ENCODE data around the gene TBATA.
"Not testable (repeated sequence)": the region's sequence is repeated elsewhere in the genome, so short reads cannot be mapped to it uniquely, and the experiment has no call there.

Gene TBATA

DNA sequence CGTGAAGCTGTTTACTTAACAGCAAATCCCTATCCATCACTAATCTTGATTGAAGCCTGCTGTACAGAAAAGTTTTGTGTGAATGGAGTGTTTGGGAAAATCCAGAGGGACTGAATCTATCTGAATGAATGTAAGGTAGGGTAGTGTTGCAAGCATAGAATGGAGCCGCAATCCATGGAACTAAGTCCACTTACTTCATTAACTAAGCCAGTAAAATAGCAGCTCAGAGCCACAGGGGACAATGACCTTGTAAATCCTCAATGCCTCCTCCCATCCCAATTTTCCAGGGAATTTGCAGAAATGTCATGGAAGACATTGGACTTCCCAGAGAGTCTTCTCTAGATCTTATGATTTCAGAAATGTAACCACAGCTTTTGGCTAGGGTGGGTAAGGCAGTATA is 15.2 kb downstream of the TBATA start:
- H3K4me1 ChIP-seq (ENCODE audit: control insufficient read depth, insufficient read depth, low read length), result no peaks in the 10 kb centered on the region
- no peak overlapping the region for H3K27ac ChIP-seq (ENCODE audit: low read depth, low read length)
- H3K36me3 ChIP-seq (ENCODE audit: control insufficient read depth, insufficient read depth, low read length), result no peaks in the 10 kb centered on the region
- peaks cover 10% of the 10 kb centered on the region for H3K9me3 ChIP-seq (ENCODE audit: control insufficient read depth, insufficient read depth, low read length)
- no peak overlapping the region for H3K9ac ChIP-seq (ENCODE audit: low read depth, low read length)
- H3K27me3 ChIP-seq (ENCODE audit: control insufficient read depth, insufficient read depth, low read length), result no peaks in the 10 kb centered on the region
- H3K4me3 ChIP-seq (ENCODE audit: low read depth, low read length), result no peak overlapping the region

DNA sequence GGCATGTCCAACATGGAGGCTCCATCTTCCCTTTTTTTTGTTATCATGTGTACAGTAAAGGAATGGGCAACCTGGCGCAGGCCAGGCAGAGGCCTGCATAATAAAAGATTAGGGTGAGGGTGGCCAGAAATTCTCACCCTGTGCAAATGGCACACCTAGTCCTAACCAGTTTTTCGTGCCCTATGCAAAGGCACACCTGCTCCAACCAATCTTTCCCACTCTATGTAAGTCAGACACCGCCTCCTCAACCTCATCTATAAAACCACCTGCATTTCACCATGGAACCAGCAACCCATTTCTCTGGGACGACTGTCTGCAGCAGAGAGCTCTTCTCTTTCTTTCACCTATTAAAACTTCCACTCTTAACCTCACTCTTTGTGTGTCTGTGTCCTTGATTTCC is 16.1 kb downstream of the TBATA start:
- H3K36me3 ChIP-seq (ENCODE audit: control insufficient read depth, insufficient read depth, low read length), result no peaks in the 10 kb centered on the region
- no peak overlapping the region for H3K9ac ChIP-seq (ENCODE audit: low read depth, low read length)
- H3K27ac ChIP-seq (ENCODE audit: low read depth, low read length), result no peak overlapping the region
- peaks cover 10% of the 10 kb centered on the region for H3K9me3 ChIP-seq (ENCODE audit: control insufficient read depth, insufficient read depth, low read length)
- H3K4me3 ChIP-seq (ENCODE audit: low read depth, low read length), result no peak overlapping the region
- H3K4me1 ChIP-seq (ENCODE audit: control insufficient read depth, insufficient read depth, low read length), result no peaks in the 10 kb centered on the region
- no peaks in the 10 kb centered on the region for H3K27me3 ChIP-seq (ENCODE audit: control insufficient read depth, insufficient read depth, low read length)

GRCh38 chr10:70768026-70768685 is 17.0 kb downstream of the TBATA start:
- not testable (repeated sequence) for H3K27me3 ChIP-seq (ENCODE audit: control insufficient read depth, insufficient read depth, low read length); H3K4me3 ChIP-seq (ENCODE audit: low read depth, low read length); H3K9me3 ChIP-seq (ENCODE audit: control insufficient read depth, insufficient read depth, low read length); H3K27ac ChIP-seq (ENCODE audit: low read depth, low read length); H3K9ac ChIP-seq (ENCODE audit: low read depth, low read length); H3K4me1 ChIP-seq (ENCODE audit: control insufficient read depth, insufficient read depth, low read length); H3K36me3 ChIP-seq (ENCODE audit: control insufficient read depth, insufficient read depth, low read length)

DNA sequence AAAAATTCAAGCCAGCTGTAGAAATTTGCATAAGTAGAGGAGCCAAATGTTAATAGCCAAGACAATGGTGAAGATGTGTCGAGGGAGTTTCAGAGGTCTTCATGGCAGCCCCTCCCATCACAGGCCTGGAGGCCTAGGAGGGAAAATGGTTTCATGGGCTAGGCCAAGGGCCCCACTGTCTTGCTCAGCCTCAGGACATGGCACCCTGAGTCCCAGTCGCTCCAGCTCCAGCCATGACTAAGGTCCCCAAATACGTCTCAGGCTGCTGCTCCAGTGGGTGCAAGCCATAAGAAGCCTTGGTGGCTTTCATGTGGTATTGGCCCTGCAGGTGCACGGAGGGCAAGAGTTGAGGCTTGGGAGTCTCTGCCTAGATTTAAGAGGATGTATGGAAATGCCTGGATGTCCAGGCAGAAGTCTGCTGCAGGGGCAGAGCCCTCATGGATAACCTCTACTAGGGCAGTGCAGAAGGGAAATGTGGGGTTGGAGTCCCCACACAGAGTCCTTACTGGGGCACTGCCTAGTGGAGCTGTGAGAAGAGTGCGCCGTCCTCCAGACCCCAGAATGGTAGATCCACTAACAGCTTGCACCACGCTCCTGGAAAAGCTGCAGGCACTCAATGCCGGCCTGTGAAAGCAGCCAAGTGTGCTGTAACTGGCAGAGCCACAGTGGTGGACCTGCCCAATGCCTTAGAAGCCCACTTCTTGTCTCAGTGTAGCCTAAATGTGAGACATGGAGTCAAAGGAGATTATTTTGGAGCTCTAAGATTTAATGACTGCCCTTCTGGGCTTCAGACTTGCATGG is 19.2 kb downstream of the TBATA start:
- H3K27ac ChIP-seq (ENCODE audit: low read depth, low read length), result no peak overlapping the region

GRCh38 chr10:70763567-70763966 is 21.6 kb downstream of the TBATA start:
- Histone ChIP-seq H3K36me3 (ENCODE audit: control insufficient read depth, insufficient read depth, low read length) (no peaks in the 10 kb centered on the region), H3K4me3 (ENCODE audit: low read depth, low read length) (no peak overlapping the region), H3K4me1 (ENCODE audit: control insufficient read depth, insufficient read depth, low read length) (peaks cover 17% of the 10 kb centered on the region), H3K9ac (ENCODE audit: low read depth, low read length) (no peak overlapping the region), H3K9me3 (ENCODE audit: control insufficient read depth, insufficient read depth, low read length) (peaks cover 10% of the 10 kb centered on the region), H3K27me3 (ENCODE audit: control insufficient read depth, insufficient read depth, low read length) (no peaks in the 10 kb centered on the region), H3K27ac (ENCODE audit: low read depth, low read length) (no peak overlapping the region)

More for the DNA sequence above, 19.2 kb downstream of the TBATA start:
- no peaks in the 10 kb centered on the region for H3K36me3 ChIP-seq (ENCODE audit: control insufficient read depth, insufficient read depth, low read length)
- no peaks in the 10 kb centered on the region for H3K27me3 ChIP-seq (ENCODE audit: control insufficient read depth, insufficient read depth, low read length)
- H3K4me3 ChIP-seq (ENCODE audit: low read depth, low read length), result no peak overlapping the region
- H3K9me3 ChIP-seq (ENCODE audit: control insufficient read depth, insufficient read depth, low read length), result peaks cover 10% of the 10 kb centered on the region
- H3K9ac ChIP-seq (ENCODE audit: low read depth, low read length), result no peak overlapping the region
- H3K4me1 ChIP-seq (ENCODE audit: control insufficient read depth, insufficient read depth, low read length), result peaks cover 4% of the 10 kb centered on the region; the same call in 1 of the 2 replicates

DNA sequence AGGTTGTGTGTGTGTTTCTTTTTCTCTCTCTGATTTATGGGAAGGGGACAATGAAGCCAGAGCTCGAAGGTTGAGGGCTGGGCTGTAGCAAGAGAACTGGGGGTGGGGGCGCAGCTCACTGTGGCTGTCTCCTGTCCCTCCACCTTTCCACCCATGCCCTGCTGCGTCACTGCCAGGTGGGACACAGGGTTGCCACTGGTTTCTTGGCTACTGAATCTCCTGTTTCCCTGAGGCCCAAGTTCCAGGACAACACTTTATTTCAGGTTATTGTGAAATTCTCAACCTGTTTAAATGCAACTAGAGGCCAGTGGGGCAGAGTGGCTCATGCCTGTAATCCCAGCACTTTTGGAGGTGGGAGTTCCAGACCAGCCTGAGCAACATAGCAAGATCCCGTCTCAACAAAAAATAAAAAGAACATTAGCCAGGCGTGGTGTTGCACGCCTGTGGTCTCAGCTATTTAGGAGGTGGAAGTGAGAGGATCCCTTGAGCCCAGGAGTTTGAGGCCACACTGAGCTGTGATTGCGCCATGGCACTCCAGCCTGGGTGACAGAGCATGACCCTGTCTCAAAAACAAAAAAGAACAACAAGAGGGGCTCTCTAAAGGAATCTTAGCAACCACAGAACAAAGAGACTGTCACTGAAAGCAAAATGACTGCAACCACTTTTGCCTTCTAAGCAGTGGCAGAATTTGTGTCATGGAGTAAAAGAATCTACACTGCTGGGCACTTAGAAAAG is 22.6 kb downstream of the TBATA start:
- H3K9ac ChIP-seq (ENCODE audit: low read depth, low read length), result no peak overlapping the region
- H3K4me3 ChIP-seq (ENCODE audit: low read depth, low read length), result no peak overlapping the region
- H3K36me3 ChIP-seq (ENCODE audit: control insufficient read depth, insufficient read depth, low read length), result no peaks in the 10 kb centered on the region
- peaks cover 17% of the 10 kb centered on the region for H3K4me1 ChIP-seq (ENCODE audit: control insufficient read depth, insufficient read depth, low read length)
- no peak overlapping the region for H3K27ac ChIP-seq (ENCODE audit: low read depth, low read length)
- no peaks in the 10 kb centered on the region for H3K27me3 ChIP-seq (ENCODE audit: control insufficient read depth, insufficient read depth, low read length)
- H3K9me3 ChIP-seq (ENCODE audit: control insufficient read depth, insufficient read depth, low read length), result peaks cover 10% of the 10 kb centered on the region

DNA sequence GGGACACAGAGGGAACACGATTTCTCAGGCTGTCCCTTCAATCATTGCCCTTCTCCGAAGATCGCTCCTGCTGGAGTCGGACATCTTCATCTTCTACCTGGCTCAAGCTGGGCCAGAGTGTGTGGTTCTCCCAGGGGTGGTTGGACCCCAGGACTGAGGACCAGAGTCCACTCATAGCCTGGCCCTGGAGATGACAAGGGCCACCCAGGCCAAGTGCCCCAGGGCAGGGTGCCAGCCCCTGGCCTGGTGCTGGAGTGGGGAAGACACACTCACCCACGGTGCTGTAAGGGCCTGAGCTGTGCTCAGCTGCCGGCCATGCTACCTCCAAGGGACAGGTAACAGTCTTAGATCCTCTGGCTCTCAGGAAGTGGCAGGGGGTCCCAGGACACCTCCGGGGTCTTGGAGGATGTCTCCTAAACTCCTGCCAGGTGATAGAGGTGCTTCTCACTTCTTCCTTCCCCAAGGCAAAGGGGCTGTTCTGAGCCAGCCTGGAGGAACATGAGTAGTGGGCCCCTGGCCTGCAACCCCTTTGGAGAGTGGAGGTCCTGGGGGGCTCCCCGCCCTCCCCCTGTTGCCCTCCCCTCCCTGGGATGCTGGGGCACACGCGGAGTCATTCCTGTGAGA is 23.3 kb downstream of the TBATA start:
- Histone ChIP-seq H3K9me3 (ENCODE audit: control insufficient read depth, insufficient read depth, low read length) (peaks cover 10% of the 10 kb centered on the region), H3K9ac (ENCODE audit: low read depth, low read length) (no peak overlapping the region), H3K36me3 (ENCODE audit: control insufficient read depth, insufficient read depth, low read length) (no peaks in the 10 kb centered on the region), H3K4me1 (ENCODE audit: control insufficient read depth, insufficient read depth, low read length) (peaks cover 17% of the 10 kb centered on the region), H3K4me3 (ENCODE audit: low read depth, low read length) (no peak overlapping the region), H3K27me3 (ENCODE audit: control insufficient read depth, insufficient read depth, low read length) (no peaks in the 10 kb centered on the region), H3K27ac (ENCODE audit: low read depth, low read length) (no peak overlapping the region)

GRCh38 chr10:70761031-70761601 is 24.1 kb downstream of the TBATA start:
- Histone ChIP-seq H3K27me3 (ENCODE audit: control insufficient read depth, insufficient read depth, low read length) (no peaks in the 10 kb centered on the region), H3K27ac (ENCODE audit: low read depth, low read length) (no peak overlapping the region), H3K4me1 (ENCODE audit: control insufficient read depth, insufficient read depth, low read length) (peaks cover 17% of the 10 kb centered on the region), H3K36me3 (ENCODE audit: control insufficient read depth, insufficient read depth, low read length) (no peaks in the 10 kb centered on the region), H3K9me3 (ENCODE audit: control insufficient read depth, insufficient read depth, low read length) (peaks cover 6% of the 10 kb centered on the region), H3K4me3 (ENCODE audit: low read depth, low read length) (no peak overlapping the region), H3K9ac (ENCODE audit: low read depth, low read length) (no peak overlapping the region)

DNA sequence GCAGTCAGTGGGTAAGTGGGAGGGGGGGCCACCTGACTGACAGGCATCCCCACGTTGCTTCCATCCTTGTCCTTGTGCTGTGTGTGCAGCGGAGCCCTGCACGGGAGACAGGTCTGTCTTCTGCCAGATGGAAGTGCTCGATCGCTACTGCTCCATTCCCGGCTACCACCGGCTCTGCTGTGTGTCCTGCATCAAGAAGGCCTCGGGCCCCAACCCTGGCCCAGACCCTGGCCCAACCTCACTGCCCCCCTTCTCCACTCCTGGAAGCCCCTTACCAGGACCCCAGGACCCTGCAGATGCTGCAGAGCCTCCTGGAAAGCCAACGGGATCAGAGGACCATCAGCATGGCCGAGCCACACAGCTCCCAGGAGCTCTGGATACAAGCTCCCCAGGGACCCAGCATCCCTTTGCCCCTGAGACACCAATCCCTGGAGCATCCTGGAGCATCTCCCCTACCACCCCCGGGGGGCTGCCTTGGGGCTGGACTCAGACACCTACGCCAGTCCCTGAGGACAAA is 24.8 kb downstream of the TBATA start:
- H3K9ac ChIP-seq (ENCODE audit: low read depth, low read length), result no peak overlapping the region

DNA sequence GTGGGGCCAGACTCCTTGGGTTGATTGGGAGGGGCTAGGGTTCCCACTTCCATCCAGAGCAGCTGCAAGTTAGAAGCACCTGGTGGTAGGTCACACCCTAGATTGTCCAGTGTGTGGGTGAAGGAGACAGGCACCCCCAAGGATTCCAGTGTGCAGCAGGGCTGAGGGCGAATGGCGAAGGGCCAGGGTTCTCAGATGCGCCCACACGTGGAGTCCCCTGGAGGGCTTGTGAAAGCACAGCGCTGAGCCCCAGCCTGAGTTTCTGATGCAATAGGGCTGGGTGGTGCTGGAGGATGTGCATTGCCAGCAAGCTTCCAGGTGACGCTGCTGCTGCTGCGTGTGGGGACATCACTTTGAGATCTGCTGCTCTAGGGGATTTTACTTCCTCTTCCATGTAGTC is 25.4 kb downstream of the TBATA start:
- H3K9ac ChIP-seq (ENCODE audit: low read depth, low read length), result no peak overlapping the region
- no peaks in the 10 kb centered on the region for H3K27me3 ChIP-seq (ENCODE audit: control insufficient read depth, insufficient read depth, low read length)
- no peak overlapping the region for H3K4me3 ChIP-seq (ENCODE audit: low read depth, low read length)
- H3K4me1 ChIP-seq (ENCODE audit: control insufficient read depth, insufficient read depth, low read length), result peaks cover 17% of the 10 kb centered on the region
- no peak overlapping the region for H3K27ac ChIP-seq (ENCODE audit: low read depth, low read length)
- no peaks in the 10 kb centered on the region for H3K9me3 ChIP-seq (ENCODE audit: control insufficient read depth, insufficient read depth, low read length)
- no peaks in the 10 kb centered on the region for H3K36me3 ChIP-seq (ENCODE audit: control insufficient read depth, insufficient read depth, low read length)

More for the DNA sequence above, 24.8 kb downstream of the TBATA start:
- no peaks in the 10 kb centered on the region; the same call in 1 of the 2 replicates for H3K9me3 ChIP-seq (ENCODE audit: control insufficient read depth, insufficient read depth, low read length)
- H3K36me3 ChIP-seq (ENCODE audit: control insufficient read depth, insufficient read depth, low read length), result no peaks in the 10 kb centered on the region
- H3K27ac ChIP-seq (ENCODE audit: low read depth, low read length), result no peak overlapping the region
- no peaks in the 10 kb centered on the region for H3K27me3 ChIP-seq (ENCODE audit: control insufficient read depth, insufficient read depth, low read length)
- H3K4me1 ChIP-seq (ENCODE audit: control insufficient read depth, insufficient read depth, low read length), result peaks cover 17% of the 10 kb centered on the region
- no peak overlapping the region for H3K4me3 ChIP-seq (ENCODE audit: low read depth, low read length)

All from HUES48 (cell line).